GM21528 (cell line): Measurements from ENCODE around the gene RAB11FIP3.
"Not testable (repeated sequence)": the region's sequence is repeated elsewhere in the genome, so short reads cannot be mapped to it uniquely, and the experiment has no call there.

ENCODE experiments used
- ATAC-seq: cut with Tn5 transposase; IDR thresholded peaks from one replicate; pipeline ENCODE4 v1.9.1; 2021; ENCODE audit warnings: mild to moderate bottlenecking, moderate library complexity; ENCODE audit not compliant: unreplicated experiment, low FRiP score

RAB11FIP3 gene

DNA sequence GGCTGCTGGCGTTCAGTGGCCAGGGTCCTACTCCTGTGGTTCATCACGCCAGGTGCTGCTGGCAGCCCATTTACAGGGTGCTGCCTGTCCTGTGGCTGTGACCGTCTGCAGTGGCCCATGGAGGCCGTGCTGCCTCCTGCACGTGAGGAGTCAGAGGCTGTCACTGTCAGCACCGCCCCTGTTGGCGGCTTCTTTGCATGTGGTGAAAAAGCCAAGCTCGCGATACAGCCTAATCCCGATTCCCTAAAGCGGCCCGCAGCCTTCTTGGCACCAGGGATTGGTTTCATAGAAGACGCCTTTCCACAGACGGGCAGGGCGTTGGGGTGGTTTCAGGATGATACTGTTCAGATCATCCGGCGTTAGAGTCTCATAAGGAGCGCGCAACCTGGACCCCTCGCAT lies 35.3 kb downstream of the RAB11FIP3 start:
- ATAC-seq, result no peak

DNA sequence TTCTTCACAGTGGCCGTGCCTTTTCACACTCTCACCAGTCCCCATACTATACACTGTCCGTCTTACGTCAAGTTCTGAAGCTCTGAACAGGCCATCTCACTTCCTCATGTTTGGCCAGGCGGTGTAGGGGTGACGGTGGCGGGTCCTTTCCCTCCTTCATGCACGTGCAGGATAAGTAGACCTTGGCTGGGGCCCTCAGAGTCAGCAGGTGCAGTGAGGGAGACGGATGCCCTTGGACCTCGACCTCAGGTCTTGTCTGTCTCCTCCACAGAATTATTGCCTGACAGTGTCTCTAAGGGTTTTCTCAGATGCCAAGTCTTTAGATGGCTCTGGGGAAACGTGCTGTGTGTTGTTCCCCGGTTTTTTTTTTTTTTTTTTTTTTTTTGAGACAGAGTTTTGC lies 37.6 kb downstream of the RAB11FIP3 start:
- no peak for ATAC-seq

DNA sequence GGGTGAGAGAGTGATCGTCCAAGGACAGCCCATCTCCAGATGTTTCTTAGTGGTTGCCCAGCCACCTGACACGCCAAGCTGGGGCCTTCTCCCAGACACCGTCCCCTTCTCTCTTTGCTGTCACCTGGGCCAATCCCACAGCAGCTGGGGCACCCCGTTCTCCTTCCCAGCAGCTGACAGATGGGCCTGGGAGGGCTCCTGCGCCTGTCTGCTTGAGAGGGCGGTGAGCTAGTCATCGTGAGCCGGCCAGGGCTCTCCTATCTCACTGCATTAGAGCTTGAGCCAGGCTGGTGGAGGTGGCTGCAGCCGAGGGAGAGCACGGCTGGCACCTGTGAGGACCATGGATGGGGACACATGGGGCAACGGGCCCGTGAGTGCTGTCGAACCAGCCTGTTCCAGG lies 41.2 kb downstream of the RAB11FIP3 start:
- ATAC-seq, result no peak

DNA sequence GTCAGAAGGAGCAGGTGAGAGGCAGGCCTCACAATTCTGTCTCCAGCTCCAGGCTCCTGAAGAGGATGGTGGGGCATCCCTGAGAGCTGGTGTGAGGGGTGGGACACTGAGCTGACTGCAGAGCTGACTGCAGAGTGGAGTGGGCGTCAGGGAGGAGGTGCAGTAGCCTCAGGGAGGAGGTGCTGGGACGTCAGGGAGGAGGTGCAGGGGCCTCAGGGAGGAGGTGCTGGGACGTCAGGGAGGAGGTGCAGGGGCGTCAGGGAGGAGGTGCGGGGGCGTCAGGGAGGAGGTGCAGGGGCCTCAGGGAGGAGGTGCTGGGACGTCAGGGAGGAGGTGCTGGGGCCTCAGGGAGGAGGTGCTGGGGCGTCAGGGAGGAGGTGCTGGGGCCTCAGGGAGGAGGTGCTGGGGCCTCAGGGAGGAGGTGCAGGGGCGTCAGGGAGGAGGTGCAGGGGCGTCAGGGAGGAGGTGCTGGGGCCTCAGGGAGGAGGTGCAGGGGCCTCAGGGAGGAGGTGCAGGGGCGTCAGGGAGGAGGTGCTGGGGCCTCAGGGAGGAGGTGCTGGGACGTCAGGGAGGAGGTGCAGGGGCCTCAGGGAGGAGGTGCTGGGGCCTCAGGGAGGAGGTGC lies 41.9 kb downstream of the RAB11FIP3 start:
- not testable (repeated sequence) for ATAC-seq

DNA sequence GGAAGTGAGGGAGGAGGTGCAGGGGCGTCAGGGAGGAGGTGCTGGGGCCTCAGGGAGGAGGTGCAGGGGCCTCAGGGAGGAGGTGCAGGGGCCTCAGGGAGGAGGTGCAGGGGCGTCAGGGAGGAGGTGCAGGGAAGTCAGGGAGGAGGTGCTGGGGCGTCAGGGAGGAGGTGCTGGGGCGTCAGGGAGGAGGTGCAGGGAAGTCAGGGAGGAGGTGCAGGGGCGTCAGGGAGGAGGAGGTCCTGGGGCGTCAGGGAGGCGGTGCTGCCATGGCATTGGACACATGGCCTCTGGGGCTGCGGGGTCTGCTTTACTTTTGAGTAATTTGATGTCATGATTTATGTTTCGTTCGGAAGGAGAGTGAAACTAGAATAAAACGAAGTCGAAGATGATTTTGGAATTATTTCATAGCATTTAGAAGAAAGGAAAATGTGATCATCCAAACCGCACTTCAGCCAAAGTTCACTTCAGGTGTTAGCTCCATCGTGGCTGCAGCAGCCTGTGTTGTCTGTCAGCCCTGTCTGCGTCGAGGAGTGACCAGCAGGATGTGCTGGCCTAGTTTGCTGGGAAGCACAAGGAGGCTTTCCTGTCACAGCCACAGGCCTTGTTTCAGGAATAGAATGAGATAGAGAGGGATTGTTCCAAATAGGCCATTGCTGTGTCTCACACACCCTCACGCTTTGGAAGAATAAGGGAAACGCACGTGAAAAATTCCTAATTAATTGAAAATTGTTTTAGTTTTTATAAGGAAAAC lies 42.8 kb downstream of the RAB11FIP3 start:
- no peak for ATAC-seq

DNA sequence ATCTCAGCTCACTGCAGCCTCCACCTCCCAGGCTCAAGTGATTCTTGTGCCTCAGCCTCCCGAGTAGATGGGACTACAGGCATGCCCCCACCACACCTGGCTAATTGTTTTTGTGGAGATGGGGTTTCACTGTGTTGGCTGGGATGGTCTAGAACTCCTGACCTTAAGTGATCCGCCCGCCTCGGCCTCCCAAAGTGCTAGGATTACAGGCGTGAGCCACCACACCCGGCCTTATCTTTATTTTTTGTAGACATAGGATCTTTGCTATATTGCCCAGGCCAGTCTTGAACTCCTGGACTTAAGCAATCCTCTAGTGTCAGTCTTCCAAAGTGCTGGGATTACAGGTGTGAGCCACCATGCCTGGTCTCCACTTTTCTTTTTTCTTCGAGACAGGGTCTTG lies 44.0 kb downstream of the RAB11FIP3 start:
- not testable (repeated sequence) for ATAC-seq

DNA sequence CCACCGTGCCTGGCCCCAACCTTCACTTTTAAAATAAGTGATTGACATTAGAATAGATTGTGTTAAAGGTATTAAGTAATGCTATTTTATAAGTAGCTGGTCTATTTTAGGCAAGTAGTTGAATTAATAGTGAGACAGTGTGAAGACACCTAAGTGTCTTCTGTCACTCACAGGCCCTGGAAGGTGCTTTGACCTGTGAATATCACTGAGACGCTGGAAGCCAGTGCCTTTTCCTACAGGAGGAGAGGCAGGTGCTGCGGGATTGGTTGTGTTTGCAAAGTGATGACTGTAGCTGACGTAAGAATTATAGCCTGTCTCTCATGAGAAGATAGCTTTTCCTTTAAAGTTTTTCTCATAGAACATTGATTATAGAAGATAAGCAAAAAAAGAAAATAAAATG lies 45.0 kb downstream of the RAB11FIP3 start:
- no peak for ATAC-seq

DNA sequence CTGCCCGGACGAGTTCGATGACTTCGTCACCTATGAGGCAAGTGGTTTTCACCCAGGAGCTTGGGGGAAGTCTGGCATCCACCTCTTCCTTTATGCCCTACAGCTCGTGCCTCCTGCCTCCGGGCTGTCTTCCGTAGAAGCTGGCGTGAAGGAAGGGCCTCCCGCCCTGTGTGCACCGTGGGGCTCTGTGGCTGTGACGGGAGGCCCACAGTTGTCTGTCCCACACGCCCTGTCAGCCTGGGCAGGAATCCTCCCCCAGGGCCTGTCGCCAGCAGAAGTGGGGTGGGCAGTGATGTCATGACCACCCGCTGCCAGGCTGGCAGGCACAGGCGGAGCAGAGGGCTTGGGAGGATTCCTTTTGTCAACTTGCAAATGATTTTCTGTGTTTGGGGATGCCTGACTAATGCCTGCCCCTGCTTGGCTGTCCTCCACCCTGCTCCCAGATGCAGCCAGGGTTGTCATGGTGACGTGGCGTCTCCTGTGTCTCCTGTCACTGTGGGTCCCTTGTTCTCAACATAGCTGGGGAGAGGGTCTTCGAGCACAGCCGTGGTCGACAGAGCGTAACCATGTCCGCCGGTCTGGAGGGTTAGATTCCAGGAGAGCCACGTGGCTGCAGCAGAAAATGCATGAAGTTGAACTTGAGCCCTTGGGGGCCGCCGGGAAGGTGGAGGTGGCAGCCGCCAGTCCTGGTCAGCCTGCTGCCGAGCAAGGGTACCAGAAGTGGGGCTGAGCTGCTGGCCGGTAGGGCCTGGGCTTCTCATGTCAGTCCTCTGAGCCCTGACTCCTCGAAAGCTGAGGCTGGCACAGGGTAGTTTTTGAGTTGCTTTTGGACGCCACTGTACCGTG lies 46.1 kb downstream of the RAB11FIP3 start:
- ATAC-seq, result no peak

DNA sequence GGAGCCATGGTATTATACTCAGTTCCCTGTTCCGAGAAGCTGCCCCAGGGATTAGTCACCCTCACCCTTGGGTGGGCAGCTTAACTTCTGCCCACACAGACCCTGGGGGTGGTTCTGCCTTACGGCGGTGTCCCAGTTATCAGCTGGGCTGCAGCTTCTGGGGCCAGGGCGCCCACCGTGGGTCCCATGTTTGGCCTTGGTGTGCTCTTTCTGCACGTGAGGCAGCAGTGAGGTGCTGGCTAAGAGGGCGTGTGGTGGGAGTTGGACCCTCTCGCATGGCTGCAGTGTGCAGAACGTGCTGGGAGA lies 46.7 kb downstream of the RAB11FIP3 start:
- no peak for ATAC-seq

DNA sequence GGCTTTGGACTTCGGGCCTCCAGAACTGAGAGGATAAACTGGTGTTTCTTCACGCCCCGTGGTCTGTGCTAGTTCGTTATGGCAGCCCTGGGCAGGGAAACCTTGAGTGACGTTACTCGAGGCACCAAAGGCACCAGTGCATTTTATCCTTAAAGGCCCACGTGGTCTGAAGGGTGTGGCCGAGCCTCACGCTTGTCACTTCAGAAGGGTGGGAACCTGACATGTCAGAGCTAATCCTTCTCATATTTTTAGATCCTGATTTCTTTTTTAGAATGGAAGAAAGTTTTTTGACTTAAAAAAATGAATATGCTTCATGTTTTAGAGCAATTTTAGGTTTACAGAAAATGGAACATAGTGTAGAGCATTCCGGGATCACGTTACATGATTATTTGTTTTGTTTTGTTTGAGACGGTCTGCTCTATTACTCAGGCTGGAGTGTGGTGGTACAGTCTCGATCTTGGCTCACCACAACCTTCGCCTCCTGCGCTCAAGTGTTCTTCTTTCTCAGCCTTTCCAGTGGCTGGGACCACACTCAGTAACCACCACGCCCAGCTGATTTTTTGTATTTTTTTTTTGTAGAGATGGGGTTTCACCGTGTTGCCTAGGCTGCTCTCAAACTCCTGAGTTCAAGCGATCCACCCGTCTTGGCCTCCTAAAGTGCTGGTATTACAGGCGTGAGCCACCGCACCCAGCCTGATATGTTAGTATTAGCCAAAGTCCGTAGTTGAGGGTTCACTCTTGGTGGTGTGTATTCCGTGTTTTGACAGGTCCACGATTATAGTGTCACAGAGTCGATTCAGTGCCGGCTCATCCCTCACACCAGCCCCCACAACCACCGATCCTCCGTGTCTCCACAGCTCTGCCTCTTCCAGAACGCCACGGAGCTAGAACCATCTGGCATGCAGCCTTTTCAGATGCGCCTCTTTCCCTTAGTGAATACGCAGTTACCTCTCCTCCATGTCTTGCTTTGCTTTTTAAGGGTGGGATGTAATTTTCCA lies 47.9 kb downstream of the RAB11FIP3 start:
- ATAC-seq, result no peak

DNA sequence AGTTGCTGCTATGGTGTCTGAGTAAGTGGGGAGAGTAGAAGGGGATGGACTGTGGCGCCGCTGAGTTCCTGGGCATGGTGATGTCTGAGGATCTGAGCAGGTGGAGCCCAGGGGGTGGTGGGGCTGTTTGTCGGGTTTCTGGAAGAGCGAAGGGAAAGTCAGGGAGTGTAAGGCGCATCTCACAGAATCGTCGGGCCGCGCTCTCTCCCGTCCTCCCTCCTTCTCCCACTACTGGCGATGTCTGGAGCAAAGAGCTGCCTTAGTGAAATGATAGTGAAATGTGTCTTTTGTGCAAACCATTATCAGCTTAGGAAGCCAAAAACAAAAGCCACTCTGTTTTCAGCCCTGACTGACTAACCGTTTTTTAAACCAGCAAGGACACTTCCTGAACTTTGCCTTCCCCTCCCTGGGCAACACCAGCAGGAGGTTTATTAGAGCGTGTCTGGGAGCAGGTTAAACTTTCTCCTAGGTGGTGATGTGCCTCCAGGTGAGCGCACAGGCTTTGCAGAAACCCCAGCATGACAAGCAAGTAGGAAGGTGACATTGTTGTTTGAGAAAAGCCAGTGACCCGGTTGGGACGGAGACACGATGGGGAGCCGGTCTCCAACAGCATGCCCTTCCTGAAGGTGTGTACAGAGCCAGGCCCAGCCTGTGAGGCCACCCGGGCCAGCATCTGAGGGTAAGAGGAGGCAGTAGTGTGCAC lies 49.1 kb downstream of the RAB11FIP3 start:
- ATAC-seq, result no peak

DNA sequence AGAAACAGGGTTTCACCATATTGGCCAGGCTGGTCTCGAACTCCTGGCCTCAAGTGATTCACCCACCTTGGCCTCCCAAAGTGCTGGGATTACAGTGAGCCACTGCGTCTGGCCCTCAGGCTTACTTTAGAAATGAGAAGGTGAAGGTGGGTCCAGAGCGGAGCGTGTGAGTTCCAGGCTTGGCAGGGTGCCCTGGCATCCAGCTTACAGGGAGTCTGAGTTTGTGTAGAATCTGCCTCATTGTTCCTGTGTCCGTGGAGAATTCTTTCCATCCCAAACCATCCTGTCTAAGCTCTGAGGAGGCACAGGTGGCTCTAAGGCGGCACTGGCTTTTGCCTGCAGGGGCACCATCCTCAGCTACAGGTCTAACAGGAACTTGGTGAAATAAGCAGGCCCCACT lies 50.6 kb downstream of the RAB11FIP3 start:
- ATAC-seq, result no peak

DNA sequence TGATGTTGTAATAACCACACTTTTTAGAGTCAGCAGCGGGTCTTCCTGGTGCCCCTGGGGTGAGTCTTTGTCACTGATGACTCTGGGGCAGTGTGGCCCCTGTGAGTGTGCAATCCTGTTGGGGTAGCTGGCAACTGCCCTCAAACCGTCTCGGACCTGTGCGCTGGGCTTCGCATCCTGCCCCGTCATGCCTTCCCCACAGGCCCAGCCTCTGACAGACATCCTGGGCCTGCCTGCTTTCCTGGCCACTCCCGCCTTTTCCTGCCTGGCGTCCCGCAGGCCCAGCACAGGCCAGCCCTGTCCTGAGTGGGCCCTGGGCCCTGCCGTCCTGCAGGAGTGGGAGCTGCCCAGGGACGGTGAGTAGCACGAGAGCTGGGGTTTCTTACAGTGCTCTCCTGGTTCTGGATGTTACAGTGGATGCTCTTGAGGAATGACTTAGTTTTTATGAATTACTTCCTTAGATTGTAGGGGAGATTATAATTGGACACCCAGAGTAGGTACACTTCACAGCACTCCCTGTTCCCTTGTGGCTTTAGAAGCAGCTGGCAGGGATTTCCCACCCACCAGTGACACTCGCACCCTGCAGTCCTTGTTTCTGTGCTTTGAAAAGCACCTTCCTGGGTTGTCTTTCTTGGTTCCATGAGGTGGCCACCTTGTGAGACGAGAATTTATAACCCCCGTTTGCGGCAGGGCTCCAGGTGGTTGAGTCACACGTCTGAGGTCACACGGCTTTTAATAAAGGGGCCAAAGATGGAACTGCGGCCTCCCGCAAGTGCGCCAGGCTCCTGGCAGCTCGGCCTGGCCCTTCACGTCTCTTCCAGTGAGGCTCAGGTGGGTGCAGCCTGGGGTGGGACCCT lies 52.1 kb downstream of the RAB11FIP3 start:
- ATAC-seq, result no peak

DNA sequence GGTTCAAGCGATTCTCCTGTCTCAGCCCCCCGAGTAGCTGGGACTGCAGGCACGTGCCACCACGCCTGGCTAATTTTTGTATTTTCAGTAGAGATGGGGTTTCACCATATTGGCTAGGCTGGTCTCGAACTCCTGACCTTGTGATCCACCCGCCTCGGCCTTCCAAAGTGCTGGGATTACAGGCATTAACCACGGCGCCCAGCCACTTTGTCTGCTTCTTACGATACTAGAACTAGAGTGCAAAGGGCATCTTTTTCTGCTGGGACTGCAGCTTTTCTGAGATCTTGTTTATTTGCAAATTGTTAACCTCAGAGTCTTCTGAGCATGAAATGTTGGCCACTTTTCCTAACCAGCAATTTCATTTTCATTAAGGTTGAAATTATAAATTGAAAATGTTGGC lies 52.8 kb downstream of the RAB11FIP3 start:
- ATAC-seq, result not testable (repeated sequence)

DNA sequence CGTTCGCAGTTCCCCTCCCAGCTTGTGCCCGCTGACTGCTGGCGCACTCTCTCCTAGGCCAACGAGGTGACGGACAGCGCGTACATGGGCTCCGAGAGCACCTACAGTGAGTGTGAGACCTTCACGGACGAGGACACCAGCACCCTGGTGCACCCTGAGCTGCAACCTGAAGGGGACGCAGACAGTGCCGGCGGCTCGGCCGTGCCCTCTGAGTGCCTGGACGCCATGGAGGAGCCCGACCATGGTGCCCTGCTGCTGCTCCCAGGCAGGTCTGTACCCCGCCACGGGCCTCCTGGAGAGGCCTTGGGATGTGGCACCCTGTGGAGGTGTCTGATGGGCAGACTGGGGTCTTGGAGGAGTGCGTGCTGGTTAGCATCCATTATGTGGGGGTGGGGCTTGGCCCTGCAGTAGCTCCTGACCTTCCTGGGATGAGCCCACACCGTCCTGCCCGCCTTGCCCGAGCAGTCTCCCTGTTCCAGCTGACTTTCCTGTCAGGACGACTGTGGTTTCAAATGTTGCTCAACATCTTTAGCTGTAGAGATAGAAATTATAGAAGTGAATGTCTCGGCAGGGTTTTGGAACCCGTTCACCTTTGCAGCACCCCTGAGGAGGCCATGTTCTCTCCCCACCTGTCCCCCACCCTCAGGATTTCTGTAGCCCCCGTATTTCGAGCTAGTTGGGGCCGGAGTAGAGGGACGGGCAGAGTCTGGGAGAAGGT lies 57.2 kb downstream of the RAB11FIP3 start:
- no peak for ATAC-seq

DNA sequence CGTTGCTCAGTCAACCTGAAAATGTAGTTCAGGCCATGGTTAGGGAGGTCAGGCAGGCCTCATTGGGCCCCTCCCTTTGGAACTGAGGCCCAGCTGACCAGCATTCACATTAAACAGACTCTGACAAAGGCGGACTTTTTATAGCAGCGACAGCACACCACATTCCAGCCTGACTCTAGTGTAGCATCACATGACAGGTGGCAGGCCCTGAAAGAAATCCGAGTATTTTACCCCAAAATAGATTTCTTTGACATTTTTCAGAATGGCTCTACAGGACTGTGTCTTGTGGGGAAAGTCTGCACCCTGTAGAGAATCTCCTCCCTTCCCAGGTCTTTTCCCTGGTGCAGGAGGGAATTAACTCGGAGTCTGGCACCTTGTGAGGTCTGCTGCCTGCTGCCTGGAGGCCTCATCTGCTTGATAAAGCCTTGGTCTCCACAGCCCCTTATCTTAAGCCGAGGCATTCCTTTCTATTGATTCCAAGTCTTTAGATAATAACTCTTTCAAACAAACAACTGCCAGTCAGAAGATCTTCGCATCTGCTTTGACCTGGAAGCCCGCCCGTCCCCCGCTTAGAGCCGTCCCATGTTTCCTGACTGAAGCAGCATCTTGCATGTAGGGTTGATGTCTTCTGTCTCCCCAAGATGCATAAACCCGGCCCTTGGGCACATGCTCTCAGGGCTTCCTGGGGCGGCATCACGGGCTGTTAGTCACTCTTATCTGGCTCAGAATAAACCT lies 58.1 kb downstream of the RAB11FIP3 start:
- ATAC-seq, result no peak

DNA sequence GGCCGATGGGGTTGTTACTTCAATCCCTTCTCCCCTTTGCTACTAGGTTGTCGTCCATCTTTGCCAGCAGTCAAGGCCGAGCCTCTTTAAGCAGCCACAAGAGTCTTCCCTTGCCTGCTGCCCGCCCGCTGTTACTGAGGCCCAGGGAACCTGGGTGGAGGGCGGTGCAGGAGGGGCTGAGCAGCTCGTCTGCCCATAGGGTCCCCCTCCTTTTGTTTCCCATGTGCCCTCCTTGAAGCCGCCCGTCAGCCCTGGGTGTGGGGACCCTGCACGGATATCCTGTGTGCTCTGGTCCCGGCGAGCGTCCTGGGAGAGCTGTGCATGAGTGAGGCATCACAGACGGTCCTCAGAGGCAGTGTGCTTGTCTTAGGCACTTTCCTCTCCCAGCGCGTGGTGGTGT lies 64.2 kb downstream of the RAB11FIP3 start:
- ATAC-seq, result no peak

DNA sequence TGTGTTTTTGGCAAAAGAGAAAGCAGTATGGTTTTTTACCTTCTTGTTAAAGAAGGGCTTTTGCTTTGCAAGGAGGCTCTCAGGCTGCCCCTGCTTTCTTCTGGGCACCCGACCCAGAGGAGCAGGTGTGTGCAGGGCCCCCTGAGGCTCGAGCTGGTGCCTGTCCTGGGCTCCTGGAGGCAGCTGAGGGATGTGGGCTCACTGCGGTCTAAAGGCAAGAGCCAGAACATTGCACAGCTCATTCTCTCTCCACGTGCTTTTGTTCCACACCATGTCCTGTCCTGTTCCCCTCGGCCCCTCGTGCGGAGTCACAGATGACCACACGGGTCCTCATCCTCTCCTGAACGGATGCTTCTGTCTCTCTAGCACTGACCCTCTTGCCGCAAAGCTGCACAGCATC lies 65.3 kb downstream of the RAB11FIP3 start:
- ATAC-seq, result no peak
